A549 treated with dexamethasone at 1 μM for 4 hours (cell line): ENCODE data around the gene DPY19L1. TPM values are rescaled to one million over a fixed set of nuclear protein-coding genes. Genes with fewer than 3 reads are reported as not detected.

Source experiments
- total RNA-seq: library from RNA; stranded (reverse); fragments of 200-300 nt; extraction: Qiagen RNA extraction; gene quantifications from 5 replicates; pipeline ENCODE4 v1.2.3, GENCODE V29; 2022

The DPY19L1 gene
- 31.5 to 62.5 TPM (median 48.0 TPM) in 5 replicates for total RNA-seq

DNA sequence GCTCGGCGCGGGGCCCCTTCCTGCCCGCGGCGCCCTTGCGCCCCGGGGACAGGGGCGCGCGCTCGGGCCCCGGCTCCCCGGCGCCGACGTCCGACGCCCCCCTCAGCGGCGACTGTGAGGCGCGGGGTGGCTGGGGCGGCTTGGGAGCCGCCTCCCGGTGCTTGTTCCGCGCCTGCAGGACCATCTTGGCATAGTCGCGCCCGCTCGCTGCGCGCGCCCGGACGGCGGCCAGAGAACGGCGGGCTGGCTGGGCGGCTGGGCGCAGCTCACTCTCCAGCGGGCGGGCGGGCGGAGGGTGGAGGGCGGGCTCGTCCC is at the start of gene DPY19L1:
DPY19L1 (minus strand) TSS at position 275 of the 315 bp plus-strand sequence; CDS start at position 184, 91 bp downstream.

Other genes starting within 250 kb of the DPY19L1 start
- gene TBX20, start 216.6 kb upstream of the DPY19L1 start, total RNA-seq = 1.4 to 3.6 TPM (median 3.1 TPM) in 5 replicates